Measurements from ENCODE around the gene ALDH1A1.
"Not testable (repeated sequence)": the region's sequence is repeated elsewhere in the genome, so short reads cannot be mapped to it uniquely, and the experiment has no call there.

Gene ALDH1A1

DNA sequence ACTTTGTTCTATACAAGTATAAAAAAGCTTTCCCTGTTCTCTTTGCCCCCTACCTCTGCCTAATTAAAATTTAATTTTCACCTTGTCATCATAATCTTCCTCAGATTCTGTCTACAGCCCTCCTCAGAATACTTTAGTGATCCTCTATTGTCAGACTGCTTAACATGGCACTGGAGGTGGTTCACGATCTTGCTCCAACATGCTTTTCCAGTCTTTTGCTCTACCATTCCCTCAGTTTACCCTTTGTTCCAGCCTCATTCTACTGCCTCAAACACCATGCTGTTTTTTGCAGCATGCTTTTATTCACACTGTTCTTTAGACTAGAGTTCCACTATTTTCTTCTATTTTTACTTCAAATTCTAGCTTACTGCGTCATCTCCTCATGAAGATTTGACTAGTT is 10.4 kb downstream of the ALDH1A1 start:
- no peak for DNase-seq

- not testable (repeated sequence) for DNase-seq
Observed at GRCh38 chr9:72939581-72939980, 13.3 kb downstream of the ALDH1A1 start.

- no peak for DNase-seq
Observed at GRCh38 chr9:72937545-72937944, 15.3 kb downstream of the ALDH1A1 start.

- DNase-seq, result no peak
Observed at GRCh38 chr9:72936679-72937078, 16.2 kb downstream of the ALDH1A1 start.

DNA sequence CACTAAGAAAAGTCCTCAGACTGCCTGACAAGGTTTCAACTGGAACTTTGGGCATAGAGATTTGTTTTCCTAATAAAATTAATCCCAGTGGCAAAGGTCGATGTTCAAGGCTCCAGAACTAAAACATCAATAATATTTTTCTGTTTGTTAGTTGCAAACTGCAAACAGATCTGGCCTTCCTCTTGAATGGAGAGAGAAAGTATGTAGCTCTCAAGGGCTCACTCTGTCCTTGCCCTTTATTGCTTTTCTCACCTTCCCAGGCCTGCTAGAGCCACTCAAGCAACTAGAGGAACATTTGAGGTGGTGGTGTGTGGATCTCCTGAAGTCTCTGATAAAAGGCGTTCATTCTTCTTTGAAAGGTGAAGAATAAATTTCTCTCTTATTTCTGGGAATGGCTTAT is 16.6 kb downstream of the ALDH1A1 start:
- DNase-seq, result no peak

DNA sequence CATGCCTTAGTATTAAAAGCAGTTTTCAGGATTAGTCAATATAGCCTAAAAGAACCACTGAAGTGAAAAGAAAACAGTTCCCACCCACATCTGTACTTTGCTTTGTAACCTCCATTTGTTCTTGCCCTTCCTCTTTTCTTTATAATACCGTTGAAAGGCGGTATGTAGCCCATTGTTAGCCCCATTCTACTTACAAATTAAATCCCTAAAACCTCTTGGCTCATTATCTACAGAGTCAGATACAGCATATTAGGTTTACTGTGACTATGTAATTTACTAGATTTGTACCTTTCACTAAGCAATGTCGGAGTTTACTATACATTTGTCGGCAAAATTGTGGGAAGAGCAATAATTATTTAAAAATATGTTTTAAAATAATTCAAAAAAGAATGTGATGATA is 17.3 kb downstream of the ALDH1A1 start:
- DNase-seq, result no peak

- no peak for DNase-seq
Observed at GRCh38 chr9:72933730-72934665, 18.9 kb downstream of the ALDH1A1 start.

- DNase-seq, result no peak
Observed at GRCh38 chr9:72932619-72933018, 20.2 kb downstream of the ALDH1A1 start.

GRCh38 chr9:72931897-72932296 is 21.0 kb downstream of the ALDH1A1 start:
- DNase-seq, result no peak

GRCh38 chr9:72931437-72931836 is 21.4 kb downstream of the ALDH1A1 start:
- no peak for DNase-seq

DNA sequence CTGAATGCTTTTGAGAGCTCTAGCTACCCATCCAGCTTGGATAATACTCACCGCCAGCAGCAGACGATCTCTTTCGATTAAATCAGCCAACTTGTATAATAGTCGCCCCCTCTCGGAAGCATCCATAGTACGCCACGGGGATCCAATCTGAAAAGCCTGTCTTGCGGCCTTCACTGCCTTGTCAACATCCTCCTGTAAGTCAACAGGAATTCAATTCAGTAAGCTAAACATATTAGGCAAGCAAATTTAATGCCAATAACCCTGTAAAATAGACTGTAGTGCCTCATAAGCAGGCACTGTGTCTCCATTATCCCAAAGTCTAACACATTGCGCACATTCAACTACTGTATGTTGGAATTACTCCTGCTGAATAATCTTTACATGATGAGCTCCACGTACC is 22.0 kb downstream of the ALDH1A1 start:
- DNase-seq, result no peak

DNA sequence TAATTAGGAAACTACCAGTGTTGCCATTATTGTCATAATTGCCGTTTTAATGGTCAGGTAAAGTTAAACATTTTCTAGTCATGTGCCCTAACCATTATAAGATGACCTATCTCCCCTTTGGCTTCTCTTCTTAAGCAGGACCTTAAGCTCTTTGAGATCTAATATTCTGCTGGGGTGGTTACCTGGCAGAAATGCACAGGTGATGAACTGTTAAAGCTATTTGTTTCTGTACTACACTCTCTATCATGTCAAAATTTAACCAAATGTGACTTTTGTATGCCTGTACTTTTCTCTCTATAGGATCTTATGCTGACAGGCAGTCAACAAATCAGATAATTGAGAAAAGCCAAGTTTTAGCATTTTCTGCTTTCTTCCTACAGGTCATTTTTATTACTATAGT is 23.3 kb downstream of the ALDH1A1 start:
- no peak for DNase-seq

DNA sequence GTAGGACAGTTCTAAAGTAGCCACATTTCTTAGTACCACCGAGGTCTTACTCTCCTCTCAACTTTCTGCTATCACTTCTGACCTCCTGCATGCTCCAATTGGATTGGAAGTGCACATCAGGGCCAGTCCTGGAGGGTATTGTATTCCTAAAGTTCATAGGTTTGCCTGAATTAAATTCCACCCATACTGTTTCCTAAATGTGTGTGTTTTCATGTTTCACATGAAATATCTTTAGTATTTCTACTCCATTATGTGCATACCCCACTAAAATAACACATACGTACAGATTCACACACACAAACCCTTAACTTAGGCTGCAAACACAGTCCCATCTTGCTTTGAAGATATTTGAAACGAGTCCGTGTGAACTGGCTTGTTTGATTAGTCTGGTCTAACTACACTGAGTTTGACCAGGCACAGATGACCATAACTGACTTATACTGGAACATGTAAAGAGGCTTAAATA is 24.8 kb downstream of the ALDH1A1 start:
- DNase-seq, result no peak

DNA sequence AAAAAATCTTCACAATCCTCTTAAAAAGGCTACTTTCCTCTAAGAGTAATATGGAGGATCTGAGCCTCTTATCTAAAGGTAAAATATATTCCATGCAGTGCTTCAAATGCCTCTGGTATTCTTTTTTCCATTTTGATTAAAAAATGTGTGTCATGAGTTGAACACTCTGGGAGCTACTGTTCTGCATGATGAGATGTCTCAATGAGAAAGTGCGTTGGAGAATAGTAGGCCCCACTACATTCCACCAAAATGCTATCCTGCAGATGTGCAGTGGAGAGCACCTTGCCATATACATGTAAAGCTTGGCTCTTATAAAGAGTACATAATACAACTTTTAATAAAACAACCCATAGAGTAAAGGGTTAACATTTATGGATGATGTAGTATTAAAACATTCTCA is 26.3 kb downstream of the ALDH1A1 start:
- DNase-seq, result no peak

GRCh38 chr9:72925891-72926290 is 27.0 kb downstream of the ALDH1A1 start:
- no peak for DNase-seq

GRCh38 chr9:72925126-72925789 is 27.6 kb downstream of the ALDH1A1 start:
- DNase-seq, result no peak

DNA sequence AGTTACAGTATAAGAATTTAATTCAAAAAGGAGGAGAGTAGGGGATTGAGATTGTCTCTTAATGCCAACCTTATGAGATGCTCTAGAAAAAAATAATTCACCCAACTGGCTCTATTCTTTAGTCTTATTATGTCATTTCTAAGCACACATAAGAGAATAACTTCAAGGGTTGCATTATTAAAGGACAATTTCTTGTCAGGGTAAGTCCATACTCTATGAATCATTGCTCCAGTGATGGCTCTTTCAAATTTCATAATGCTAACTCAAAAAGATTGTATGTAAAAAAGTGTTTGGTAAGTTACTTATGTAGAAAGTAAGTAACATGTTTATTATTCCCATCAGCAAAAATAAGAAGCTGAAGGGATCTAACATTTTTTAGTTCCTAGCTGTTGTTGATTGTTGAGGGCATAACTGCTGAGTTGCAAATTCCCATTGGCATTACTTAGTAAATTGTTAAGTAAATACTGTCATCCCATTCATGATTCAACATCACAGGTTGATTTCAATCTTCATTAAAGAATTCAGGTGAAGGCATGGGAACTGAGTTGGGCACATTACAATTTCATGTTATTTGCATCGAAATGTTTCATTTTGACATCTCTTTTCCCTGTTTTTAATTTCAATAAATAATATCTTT is 28.6 kb downstream of the ALDH1A1 start:
- DNase-seq, result no peak

- DNase-seq, result no peak
Observed at GRCh38 chr9:72923077-72923476, 29.8 kb downstream of the ALDH1A1 start.

DNA sequence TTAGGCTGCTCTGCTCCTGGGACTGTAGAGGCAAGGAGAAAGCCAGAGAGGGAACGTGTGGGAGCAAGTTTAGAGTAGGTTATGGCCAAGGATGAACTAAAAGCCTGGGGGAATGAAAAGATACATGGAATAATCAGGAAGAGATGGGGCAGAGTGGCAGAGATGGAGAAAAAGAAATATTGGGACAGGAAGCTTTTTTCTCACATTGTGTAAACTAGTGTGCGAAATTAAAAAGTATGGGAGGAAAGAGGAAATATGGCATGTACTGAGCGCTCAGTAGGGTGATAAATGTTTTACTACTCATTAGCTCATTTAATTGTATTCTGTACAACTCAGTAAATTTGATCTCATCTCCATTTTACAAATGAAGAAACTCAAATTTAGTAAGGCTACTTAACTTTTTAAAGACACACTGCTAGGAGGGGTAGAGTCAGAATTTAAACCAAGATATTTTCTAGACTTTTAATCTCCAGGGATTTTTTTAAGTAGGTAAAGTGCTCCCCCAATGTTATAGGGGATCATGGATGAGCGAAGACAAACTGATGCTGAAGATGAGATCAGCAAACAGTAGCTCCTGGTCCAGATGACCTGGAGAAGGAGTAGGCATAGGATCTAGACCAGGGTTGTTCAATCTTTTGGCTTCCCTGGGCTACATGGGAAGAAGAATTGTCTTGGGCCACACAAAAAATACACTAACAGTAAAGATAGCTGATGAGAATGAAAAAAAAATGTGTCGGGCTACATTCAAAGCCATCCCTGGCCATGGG is 30.8 kb downstream of the ALDH1A1 start:
- DNase-seq, result no peak

GRCh38 chr9:72919246-72919945 is 33.5 kb downstream of the ALDH1A1 start:
- no peak for DNase-seq

GRCh38 chr9:72917892-72918509 is 34.9 kb downstream of the ALDH1A1 start:
- no peak for DNase-seq

GRCh38 chr9:72915659-72916058 is 37.2 kb downstream of the ALDH1A1 start:
- DNase-seq, result no peak
